Stimulated activated naive CD8-positive, alpha-beta T cell treated with anti-CD3 and anti-CD28 coated beads, Interleukin-15, amount 100 ng/mL, for 72 hours (primary cell): ENCODE results near the gene FAM98C.
"Not testable (repeated sequence)": the region's sequence is repeated elsewhere in the genome, so short reads cannot be mapped to it uniquely, and the experiment has no call there.

Source experiments
- ATAC-seq: fragments of 150-1000 bp; cut with Tn5 transposase; 2 replicates; pipeline ENCODE4 v1.10.0; 2021; ENCODE audit warnings: mild to moderate bottlenecking, moderate library complexity
- DNase-seq, 2 donors: peaks; one replicate each; pipeline ENCODE4 v3.0.0; 2021 to 2022
- H3K27ac Mint-ChIP-seq, 2 donors: one replicate each; pipeline ENCODE4 v1.8.0; 2022; ENCODE audit warnings: mild to moderate bottlenecking in 2 of 2, mixed read lengths in 2 of 2, moderate library complexity in 2 of 2
- H3K27me3 Mint-ChIP-seq: one replicate; pipeline ENCODE4 v1.8.0; 2022; ENCODE audit warnings: mixed read lengths
- H3K4me1 Mint-ChIP-seq: one replicate; pipeline ENCODE4 v1.8.0; 2022; ENCODE audit warnings: mild to moderate bottlenecking, mixed read lengths
- H3K4me3 Mint-ChIP-seq, 2 donors: one replicate each; pipeline ENCODE4 v1.8.0; 2022; ENCODE audit warnings: mild to moderate bottlenecking in 2 of 2, mixed read lengths in 2 of 2, moderate library complexity in 1 of 2
- H3K9me3 Mint-ChIP-seq, 2 donors: one replicate each; pipeline ENCODE4 v1.8.0; 2022; ENCODE audit warnings: mixed read lengths in 2 of 2

The FAM98C gene

DNA sequence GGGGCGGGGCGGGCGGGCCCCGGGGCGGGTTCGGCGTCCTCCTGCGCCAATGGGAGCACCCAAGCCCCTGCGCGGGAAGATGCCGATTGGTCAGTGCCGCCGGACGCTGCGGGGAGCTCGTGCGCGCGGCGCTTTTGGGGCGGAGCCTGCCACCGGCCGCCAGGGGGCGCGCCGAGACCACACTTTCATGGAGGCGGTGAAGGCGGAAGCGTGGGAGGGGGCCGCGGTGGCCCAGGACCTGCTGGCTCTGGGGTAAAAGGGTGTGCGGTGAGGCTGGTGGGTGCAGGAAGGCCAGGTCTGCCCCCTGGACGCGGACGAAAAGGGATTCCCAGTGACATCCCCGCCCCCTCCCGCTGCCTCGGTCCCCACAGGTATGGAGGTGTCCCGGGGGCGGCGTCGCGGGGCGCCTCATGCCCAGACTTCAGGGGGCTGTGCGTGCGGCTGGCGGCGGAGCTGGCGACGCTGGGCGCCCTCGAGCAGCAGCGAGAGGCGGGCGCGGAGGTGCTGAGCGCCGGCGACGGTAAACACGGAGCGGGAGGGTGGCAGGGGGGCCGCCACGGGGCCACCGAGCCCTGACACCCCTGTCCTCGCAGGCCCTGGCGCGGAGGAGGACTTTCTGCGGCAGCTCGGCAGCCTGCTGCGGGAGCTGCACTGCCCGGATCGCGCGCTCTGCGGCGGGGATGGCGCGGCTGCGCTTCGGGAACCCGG lies at the start of gene FAM98C:
TSS of gene FAM98C (plus strand) at position 127 of the 708 bp plus-strand sequence. CDS start at position 188, 61 bp downstream.
- peak; percentile 98 for DNase-seq
- Mint-ChIP-seq H3K27me3 (peaks cover 22% of the 10 kb centered on the region), H3K9me3 (no peaks in the 10 kb centered on the region), H3K4me3 (peak within 1 kb of the TSS; percentile 94 to 99), H3K27ac (peak within 1 kb of the TSS; percentile 97), H3K4me1 (peaks cover 37% of the 10 kb centered on the region)
- ATAC-seq = peak; percentile 97

DNA sequence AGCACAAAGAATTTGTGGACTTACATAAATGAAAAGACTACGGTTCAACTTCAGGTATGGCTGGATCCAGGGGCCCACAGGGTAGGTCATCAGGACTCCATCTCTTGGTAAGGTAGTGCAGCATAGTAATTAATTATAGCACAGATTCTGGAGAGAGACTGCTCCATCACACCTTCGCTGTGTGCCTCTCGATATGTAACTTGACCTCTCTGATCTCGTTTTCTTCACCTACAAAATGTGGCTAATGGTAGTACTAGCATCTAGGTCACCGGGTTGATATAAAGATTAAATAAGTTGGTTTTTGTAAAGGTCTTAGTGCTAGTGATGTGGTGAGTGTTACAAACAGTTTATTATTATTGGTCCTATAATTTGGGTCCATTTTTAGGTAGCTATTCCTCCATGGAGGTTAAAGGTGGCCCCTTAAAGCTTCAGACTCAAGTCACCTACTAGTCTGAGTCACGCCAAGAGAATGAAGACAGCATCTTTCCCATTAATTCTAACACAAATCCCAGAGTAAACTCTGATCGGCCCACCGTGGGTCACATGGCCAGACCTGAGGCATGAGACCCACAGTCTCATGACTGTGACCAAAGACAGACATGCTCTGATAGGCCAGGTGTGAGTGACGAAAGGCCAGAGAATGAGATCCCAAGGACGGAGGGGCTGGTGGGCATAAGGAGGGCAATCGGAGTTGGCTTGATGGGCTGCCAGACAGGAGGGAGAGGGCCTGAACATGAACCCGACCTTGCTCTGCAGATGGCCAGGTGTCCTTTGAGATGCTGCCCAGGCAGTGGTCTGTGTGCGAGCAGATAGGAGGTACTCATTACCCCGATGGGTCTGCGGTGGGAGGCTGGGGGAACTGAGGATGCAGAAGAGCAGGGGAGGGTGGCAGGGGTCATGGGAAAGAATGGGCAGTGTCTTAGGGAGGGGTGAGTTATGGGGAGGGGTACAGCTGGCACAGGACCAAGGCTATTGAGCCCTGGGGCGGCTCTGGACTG lies 46.9 kb upstream of the FAM98C start:
- ATAC-seq = no peak
- Mint-ChIP-seq H3K4me1 (peaks cover 6% of the 10 kb centered on the region), H3K9me3 (no peaks in the 10 kb centered on the region), H3K27ac (no peak overlapping the region), H3K27me3 (peaks cover 32% of the 10 kb centered on the region), H3K4me3 (no peak overlapping the region)
- DNase-seq = no peak

DNA sequence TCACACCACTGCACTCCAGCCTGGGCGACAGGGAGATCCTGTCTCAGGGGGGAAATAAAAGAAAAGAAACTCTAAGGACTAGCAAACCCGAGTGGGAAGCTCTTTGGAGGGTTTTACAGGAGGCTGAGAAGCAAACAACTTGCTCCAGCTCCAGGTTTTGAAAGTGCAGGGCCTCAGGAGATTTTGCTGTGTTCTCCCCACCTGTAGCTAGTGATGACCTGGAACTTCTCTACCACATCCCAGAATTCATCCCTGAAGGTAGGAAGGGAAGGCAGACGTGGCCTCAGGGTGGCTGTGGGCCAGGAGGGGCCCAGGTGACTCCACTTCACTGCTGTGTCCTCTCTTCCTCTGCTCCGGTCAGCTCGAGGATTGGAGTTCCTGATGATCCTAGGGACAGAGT lies 44.8 kb upstream of the FAM98C start:
- DNase-seq = no peak
- Mint-ChIP-seq H3K27ac (no peak overlapping the region), H3K9me3 (no peaks in the 10 kb centered on the region), H3K27me3 (peaks cover 42% of the 10 kb centered on the region), H3K4me1 (peaks cover 24% of the 10 kb centered on the region), H3K4me3 (no peak overlapping the region)
- no peak for ATAC-seq

DNA sequence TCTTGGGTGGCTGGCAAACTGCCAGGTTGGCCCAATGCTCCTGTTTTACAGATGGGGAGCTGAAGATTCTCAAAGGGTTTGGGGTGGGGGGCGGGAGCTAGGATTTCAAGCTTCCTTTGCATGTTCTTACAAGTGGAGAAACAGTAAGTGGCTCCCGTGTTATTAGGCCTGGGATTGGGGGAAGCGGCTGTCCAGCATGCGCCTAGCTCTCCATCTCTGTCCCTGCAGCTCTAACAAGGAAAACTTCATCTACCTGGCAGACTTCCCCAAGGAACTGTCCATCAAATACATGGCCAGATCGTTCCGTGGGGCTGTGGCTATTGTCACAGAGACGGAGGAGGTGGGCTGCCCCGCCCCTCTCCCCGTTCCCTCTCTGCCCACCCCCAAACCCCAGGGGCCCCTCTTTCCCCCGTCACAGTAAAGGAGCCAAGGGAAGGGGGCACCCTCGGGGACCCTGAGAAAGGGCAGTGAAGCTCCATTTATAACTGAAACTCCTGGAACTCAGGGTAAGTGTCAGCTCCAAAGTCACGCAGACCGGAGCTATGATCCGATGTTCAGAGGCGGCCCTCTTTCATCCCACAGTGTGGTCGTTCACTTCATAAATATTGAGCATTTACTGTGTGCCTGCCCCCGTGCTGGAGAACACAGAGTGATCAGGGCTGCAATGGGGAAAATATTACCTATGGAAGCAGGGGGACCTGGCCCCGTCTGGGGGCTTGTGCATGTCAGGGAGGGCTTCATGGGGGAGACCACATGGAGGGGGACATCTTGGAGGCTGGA lies 43.5 kb upstream of the FAM98C start:
- H3K4me1 Mint-ChIP-seq = peaks cover 24% of the 10 kb centered on the region
- H3K27me3 Mint-ChIP-seq = peaks cover 42% of the 10 kb centered on the region
- H3K27ac Mint-ChIP-seq = no peak overlapping the region
- no peak overlapping the region for H3K4me3 Mint-ChIP-seq
- ATAC-seq = no peak
- DNase-seq = no peak
- H3K9me3 Mint-ChIP-seq = no peaks in the 10 kb centered on the region

DNA sequence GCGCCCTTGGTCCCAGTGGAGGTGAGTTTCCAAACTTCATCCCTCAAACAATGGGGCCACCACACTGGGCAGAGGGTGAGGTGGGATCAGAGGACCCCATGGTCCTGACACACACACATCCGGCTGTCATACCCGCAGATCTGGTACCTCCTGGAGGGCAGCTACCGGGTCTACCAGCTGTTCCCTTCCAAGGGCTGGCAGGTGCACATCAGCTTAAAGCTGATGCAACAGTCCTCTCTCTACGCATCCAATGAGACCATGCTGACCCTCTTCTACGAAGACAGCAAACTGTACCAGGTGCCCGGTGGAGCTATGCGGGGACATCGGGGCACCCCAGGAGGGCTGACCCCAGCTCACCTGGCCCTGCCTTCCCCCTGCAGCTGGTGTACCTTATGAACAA lies 42.5 kb upstream of the FAM98C start:
- Mint-ChIP-seq H3K27me3 (peaks cover 42% of the 10 kb centered on the region), H3K4me3 (peak overlapping the region in 1 of 2 donors; percentile 91), H3K9me3 (no peaks in the 10 kb centered on the region), H3K27ac (no peak overlapping the region), H3K4me1 (peaks cover 24% of the 10 kb centered on the region)
- DNase-seq = no peak
- ATAC-seq = no peak

DNA sequence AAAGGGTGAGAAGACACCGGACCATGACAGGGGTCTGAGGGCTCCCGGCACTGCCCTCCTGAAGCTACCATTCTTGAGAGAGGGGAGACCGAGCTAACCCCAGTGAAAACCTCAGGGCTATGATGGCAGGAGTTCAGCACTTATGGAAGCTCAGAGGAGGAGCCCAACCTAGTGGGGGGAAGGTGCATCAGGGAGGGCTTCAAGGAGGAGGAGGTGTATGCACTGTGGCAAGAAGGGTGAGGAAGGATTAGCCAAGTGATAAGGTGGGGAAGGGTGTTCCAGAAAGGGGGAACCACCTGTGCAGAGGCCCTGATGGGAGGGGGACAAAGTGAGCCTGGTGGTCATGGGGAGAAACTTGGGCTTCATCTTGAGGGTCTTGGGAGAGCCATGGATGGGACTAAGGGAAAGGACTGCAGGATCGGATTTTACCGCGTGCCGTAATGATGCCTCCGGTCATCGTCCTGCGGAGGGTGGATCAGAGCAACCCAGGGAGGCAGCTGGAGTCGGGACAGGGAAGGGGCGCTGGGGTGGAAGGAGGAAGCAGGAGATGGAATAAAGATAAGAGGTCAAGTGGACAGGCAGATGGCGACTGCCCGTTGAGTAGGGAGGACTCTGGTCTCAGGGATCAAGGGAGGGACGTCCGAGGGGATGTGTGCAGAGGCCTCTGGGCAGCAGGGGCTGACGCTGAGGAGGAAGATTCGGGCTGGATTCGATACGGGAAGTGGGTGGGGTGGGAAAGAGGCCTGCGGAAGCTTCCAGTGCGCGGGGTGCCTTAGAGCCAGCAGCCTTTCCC lies 41.9 kb upstream of the FAM98C start:
- Mint-ChIP-seq H3K27me3 (peaks cover 41% of the 10 kb centered on the region), H3K27ac (peak overlapping the region in 1 of 2 donors; percentile 10)
- no peak for DNase-seq

DNA sequence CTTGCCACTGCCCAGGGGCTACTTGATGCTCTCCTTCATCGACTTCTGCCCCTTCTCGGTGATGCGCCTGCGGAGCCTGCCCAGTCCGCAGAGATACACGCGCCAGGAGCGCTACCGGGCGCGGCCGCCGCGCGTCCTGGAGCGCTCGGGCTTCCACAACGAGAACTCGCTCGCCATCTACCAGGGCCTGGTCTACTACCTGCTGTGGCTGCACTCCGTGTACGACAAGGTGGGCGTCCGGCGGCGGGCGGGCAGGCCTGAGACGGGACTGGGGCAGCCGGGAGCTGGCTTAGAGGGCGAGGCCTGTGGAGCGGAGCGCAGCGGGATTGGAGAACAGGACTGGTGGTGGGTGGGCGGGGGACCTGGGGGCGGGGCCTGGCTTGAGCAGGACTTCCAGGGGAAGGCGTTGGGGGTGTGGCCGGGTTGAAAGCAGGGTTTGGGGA lies 41.2 kb upstream of the FAM98C start:
- H3K27me3 Mint-ChIP-seq = peaks cover 41% of the 10 kb centered on the region
- H3K27ac Mint-ChIP-seq = no peak overlapping the region
- no peaks in the 10 kb centered on the region for H3K9me3 Mint-ChIP-seq

More for the DNA sequence above, 41.9 kb upstream of the FAM98C start:
- H3K4me3 Mint-ChIP-seq = peak overlapping the region; percentile 90 to 91
- peak; percentile 1 for ATAC-seq
- no peaks in the 10 kb centered on the region for H3K9me3 Mint-ChIP-seq
- peaks cover 24% of the 10 kb centered on the region for H3K4me1 Mint-ChIP-seq

DNA sequence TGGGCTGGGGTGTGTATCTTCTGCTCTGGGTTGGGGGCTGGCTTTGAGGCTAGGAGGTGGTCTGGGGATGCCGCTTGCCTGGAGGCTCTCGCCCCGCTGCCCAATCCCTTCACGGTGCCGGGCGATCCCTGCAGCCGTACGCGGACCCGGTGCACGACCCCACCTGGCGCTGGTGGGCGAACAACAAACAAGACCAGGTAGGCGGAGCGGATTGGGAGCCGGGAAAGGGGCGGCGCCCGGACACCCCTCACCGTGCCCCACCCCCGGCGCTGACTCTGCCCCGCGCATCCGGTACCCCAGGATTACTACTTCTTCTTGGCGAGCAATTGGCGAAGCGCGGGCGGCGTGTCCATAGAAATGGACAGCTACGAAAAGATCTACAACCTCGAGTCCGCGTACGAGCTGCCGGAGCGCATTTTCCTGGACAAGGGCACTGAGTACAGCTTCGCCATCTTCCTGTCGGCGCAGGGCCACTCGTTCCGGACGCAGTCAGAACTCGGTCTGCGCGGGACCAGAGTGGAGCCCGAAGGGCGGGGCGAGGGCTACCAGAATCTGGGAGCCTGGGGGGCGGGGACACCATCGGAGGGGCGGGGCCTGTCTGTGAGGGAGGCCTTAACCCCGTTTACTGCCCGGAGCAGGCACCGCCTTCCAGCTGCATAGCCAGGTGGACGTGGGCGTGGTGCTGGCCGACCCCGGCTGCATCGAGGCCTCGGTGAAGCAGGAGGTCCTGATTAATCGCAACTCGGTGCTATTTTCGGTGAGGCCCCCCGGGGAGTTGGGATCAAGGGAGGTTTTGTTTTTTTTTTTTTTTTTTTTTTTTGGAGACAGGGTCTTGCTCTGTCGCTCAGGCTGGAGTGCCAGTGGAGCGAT lies 40.6 kb upstream of the FAM98C start:
- Mint-ChIP-seq H3K27ac (no peak overlapping the region), H3K4me1 (peaks cover 24% of the 10 kb centered on the region), H3K27me3 (peaks cover 41% of the 10 kb centered on the region), H3K4me3 (peak overlapping the region; percentile 90 to 91), H3K9me3 (no peaks in the 10 kb centered on the region)
- ATAC-seq (peak; percentile 78), DNase-seq (peak; percentile 77 to 79)

More for the DNA sequence above, 41.2 kb upstream of the FAM98C start:
- H3K4me3 Mint-ChIP-seq = peak overlapping the region; percentile 90 to 91
- DNase-seq (peak; percentile 67 to 72), ATAC-seq (peak; percentile 80)
- peaks cover 24% of the 10 kb centered on the region for H3K4me1 Mint-ChIP-seq

DNA sequence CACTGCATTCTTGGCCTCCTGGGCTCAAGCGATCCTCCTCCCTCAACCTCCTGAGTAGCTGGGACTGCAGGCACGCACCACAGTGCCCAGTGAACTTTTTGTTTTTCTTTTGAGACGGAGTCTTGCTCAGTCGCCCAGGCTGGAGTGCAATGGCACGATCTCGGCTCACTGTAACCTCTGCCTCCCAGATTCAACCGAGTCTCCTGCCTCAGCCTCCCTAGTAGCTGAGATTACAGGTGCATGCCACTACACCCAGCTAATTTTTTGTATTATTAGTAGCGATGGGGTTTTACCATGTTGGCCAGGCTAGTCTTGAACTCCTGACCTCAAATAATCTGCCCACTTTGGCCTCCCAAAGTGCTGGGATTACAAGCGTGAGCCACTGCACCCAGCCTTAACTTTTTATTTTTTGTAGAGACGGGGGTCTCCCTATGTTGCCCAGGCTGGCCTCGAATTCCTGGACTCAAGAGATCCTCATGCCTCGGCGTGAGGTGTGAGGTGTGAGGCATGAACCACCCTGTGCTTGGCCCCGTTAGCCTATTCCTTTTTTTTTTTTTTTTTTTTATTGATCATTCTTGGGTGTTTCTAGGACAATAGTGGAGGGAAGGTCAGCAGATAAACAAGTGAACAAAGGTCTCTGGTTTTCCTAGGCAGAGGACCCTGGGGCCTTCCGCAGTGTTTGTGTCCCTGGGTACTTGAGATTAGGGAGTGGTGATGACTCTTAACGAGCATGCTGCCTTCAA lies 39.8 kb upstream of the FAM98C start:
- DNase-seq, ATAC-seq, H3K27ac Mint-ChIP-seq, H3K9me3 Mint-ChIP-seq: not testable (repeated sequence)
- peak overlapping the region; percentile 90 to 91 for H3K4me3 Mint-ChIP-seq
- peaks cover 49% of the 10 kb centered on the region for H3K27me3 Mint-ChIP-seq
- H3K4me1 Mint-ChIP-seq = peaks cover 24% of the 10 kb centered on the region

DNA sequence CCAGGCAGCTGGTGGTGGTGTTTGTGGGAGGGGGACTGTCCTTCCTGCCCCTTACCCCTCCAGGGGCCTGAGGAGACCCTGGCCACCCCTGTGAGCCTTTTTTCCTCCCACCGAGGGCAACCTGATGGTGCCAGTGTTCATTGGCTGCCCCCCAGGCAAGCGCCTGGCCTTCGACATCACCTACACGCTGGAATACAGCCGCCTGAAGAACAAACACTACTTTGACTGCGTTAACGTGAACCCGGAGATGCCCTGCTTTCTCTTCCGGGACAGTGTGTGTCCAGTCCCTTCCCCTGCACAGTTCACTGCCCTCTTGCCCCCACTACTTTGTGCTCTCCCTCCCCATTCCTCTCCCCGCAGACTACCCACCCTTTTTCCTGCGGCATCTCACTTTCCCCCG lies 35.9 kb upstream of the FAM98C start:
- ATAC-seq = no peak
- Mint-ChIP-seq H3K27ac (no peak overlapping the region), H3K4me1 (peaks cover 9% of the 10 kb centered on the region), H3K9me3 (no peaks in the 10 kb centered on the region), H3K27me3 (peaks cover 22% of the 10 kb centered on the region), H3K4me3 (no peak overlapping the region)
- DNase-seq = no peak

DNA sequence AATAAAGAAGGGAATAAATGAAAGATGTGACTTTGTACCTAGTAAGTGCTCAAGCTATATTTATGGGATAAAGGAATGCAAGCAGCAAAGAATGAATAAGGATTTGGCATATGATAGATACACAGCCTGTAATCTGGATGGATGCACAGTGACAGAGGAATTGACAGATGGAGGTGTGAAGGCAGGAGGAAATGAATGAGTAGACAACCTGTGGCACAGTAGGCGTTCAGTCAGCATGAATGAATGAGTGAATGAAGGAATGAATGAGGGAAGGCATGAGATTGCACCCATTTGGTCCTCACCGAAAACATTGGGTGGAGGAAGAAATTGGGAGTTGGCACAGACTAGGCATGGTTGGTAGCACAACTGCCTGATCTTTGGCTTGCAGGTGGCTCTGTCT lies 33.3 kb upstream of the FAM98C start:
- no peak overlapping the region for H3K4me3 Mint-ChIP-seq
- DNase-seq = no peak
- no peak for ATAC-seq
- no peaks in the 10 kb centered on the region for H3K9me3 Mint-ChIP-seq
- no peaks in the 10 kb centered on the region for H3K4me1 Mint-ChIP-seq
- no peak overlapping the region for H3K27ac Mint-ChIP-seq
- H3K27me3 Mint-ChIP-seq = peaks cover 22% of the 10 kb centered on the region

DNA sequence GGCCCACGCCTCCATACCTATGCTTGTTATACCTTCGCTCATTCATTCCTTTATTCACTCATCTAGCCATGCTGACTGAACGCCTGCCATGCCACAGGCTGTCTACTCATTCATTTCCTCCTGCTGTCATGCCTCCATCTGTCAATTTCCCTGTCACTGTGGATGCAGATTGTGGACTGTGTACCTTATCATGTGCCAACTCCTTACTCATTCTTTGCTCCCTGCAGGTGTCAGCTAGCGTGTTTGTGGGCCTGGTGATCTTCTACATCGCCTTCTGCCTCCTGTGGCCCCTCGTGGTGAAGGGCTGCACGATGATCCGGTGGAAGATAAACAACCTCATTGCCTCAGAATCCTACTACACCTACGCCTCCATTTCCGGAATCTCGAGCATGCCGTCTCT lies 32.6 kb upstream of the FAM98C start:
- peaks cover 22% of the 10 kb centered on the region for H3K27me3 Mint-ChIP-seq
- H3K9me3 Mint-ChIP-seq = no peaks in the 10 kb centered on the region
- ATAC-seq (no peak), DNase-seq (no peak)
- H3K4me3 Mint-ChIP-seq = no peak overlapping the region
- peaks cover 7% of the 10 kb centered on the region for H3K4me1 Mint-ChIP-seq
- H3K27ac Mint-ChIP-seq = no peak overlapping the region

DNA sequence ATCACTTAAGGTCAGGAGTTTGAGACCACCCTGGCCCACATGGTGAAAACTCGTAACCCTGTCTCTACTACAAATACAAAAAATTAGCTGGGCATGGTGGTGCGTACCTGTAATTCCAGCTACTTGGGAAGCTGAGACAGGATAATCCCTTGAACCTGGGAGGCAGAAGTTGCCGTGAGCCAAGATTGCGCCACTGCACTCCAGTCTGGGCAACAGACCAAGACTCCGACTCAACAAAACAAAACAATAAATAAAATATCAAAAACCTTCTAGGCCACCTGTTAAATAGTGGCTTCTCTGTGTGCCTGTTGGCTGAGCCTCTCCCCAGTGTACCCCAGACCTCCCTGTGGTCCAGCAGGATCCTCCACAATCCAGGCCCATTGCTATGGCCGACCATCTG lies 31.8 kb upstream of the FAM98C start:
- Mint-ChIP-seq H3K9me3 (no peaks in the 10 kb centered on the region), H3K4me3 (no peak overlapping the region), H3K27ac (no peak overlapping the region), H3K27me3 (peaks cover 21% of the 10 kb centered on the region), H3K4me1 (peaks cover 15% of the 10 kb centered on the region)
- no peak for ATAC-seq
- no peak for DNase-seq
